Stimulated activated CD4-positive, alpha-beta T cell treated with anti-CD3 and anti-CD28 coated beads, Interleukin-2, amount 100 ng/mL, for 4 hours (primary cell): ENCODE results near the gene NUDT22.

ENCODE experiments used
- DNase-seq: peaks from one replicate; pipeline ENCODE4 v3.0.0-alpha.2; 2020; ENCODE audit warnings: low read depth

NUDT22 gene

GRCh38 chr11:64275031-64275800 is 49.1 kb downstream of the NUDT22 start:
- no peak for DNase-seq

DNA sequence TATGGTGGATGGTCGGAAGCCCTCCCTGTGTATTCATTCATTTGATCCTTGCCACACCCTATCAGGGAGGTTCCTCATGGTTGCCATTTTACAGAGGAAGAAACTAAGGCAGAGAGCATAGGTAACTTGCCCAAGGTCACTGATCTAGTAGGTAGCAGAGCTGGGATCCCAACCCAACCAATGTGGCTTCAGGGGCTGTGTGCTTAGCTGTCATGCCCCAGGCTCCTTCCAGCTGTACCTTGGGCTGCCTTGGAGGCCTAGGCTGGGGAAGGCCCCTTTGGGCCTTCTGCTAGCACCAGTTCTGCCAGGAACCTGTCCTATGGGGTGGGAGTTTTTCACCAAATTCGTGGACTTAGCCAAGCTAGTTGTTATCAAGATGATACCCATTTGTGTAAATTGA is 49.8 kb downstream of the NUDT22 start:
- DNase-seq: no peak

DNA sequence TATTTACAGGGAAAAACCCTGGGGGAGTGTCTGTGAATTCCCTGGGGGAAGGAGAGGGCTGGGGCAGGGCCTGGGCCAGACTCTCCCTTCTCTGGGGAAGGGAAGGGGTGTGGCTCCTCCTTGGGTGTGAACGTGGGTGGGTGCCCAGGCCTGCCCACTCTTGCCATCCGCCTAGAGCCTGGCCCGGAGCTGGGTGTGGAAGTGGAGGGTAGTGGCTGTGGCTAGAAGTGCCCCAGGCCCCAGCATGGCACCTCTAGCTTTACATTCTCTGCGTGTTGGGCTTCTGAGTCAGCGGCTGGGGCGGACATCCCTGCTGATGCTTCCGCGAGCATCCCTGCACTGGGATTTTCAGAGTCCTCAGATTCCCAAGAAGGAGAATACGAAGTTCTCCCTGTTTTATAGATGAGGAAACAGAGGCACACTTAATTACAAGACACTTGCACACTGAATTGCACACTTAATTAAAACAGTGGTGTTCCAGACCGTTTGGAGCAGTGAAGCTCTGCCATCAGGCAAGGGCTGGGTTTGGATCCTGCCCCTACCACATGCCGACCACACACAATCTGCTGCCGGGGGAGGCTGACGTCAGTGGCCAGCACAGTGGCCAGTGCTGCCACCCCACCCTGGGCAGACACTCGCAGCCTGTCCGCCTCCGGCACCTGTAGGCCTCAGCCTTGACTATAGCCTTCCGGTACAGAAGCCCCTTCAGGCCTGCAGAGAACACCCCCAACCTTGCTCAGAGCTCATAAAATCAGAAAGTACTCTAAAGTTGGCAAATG is 50.8 kb downstream of the NUDT22 start:
- DNase-seq: no peak

GRCh38 chr11:64278576-64279190 is 52.6 kb downstream of the NUDT22 start:
- no peak for DNase-seq
